ENCODE results near the gene CAPZA1. TPM values are rescaled to one million over a fixed set of nuclear protein-coding genes. Genes with fewer than 3 reads are reported as not detected.

Gene CAPZA1
- total RNA-seq, 1 experiment from 2014 or later, result 108 TPM

DNA sequence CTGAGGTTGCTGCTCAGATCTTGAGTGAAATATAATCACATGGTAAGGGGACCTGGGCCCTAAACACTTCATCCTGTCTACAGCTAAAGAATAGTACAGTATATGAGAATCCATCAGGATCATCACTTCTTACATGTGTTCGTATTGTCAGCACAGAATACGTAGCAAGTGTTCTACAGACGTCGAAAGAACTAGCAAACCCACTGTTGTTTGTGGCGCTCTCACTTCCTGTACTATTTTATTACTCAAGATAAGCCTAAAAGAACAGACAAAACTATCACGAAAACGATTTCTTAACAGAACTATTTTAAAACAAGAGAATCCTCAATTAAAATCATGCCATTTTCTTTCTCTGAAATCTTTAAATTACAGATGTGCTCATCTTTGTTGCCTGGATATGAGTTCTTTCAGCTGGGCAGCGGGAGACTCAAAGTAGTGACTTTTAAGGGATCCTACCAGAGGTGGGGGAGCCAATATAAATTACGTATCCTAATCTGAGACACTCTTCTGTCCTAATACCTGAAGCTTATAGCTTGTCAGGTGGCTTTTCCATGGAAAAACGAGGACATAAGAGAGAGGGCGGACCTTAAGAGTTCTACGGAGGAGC is 1.4 kb upstream of the CAPZA1 start:
- Histone ChIP-seq H3K56ac (ENCODE audit: insufficient read length, low read depth, low read length) (no peak overlapping the region), H3K23me2 (ENCODE audit: insufficient read length, low read depth, low read length, poor library complexity, severe bottlenecking) (peaks cover 12% of the 10 kb centered on the region), H3K4me2 (ENCODE audit: insufficient read depth, insufficient read length, low read length) (peak overlapping the region; percentile 88), H2BK5ac (ENCODE audit: insufficient read length, low read length) (peak overlapping the region; percentile 6), H4K20me1 (ENCODE audit: control insufficient read depth, insufficient read depth, insufficient read length) (no peaks in the 10 kb centered on the region), H4K91ac (ENCODE audit: insufficient read length, low read depth, low read length) (peak overlapping the region; percentile 89), H3K23ac (ENCODE audit: insufficient read length, low read depth, low read length) (no peak overlapping the region), H4K8ac (replicated peaks; ENCODE audit: insufficient read length, low read depth, low read length) (no peak overlapping the region), H3K14ac (ENCODE audit: insufficient read depth, low read length) (peak overlapping the region; percentile 99; the same call in 1 of the 2 replicates), H3K9me3 (ENCODE audit: control insufficient read depth, low read depth, low read length) (no peaks in the 10 kb centered on the region), H3K9ac (ENCODE audit: extremely low read depth, insufficient read length, low read length) (peak overlapping the region; percentile 97), H2AFZ (ENCODE audit: low read length) (no peak overlapping the region), H2AK5ac (ENCODE audit: insufficient read length, low read length) (no peak overlapping the region), H3K27ac (ENCODE audit: insufficient read length, low read depth, low read length) (peak overlapping the region; percentile 81), H3K79me2 (ENCODE audit: insufficient read depth, low read length) (peaks cover 22% of the 10 kb centered on the region; the same call in 1 of the 2 replicates), H4K5ac (ENCODE audit: insufficient read length, low read depth, low read length) (no peak overlapping the region), H3K4me1 (ENCODE audit: insufficient read depth, low read length) (no peaks in the 10 kb centered on the region), H3K27me3 (ENCODE audit: insufficient read depth, low read length) (no peaks in the 10 kb centered on the region), H3K4ac (ENCODE audit: low read depth, low read length) (no peak overlapping the region), H2BK12ac (ENCODE audit: insufficient read length, low read depth, low read length) (no peak overlapping the region), H3T11ph (ENCODE audit: low read length) (no peak overlapping the region), H2BK20ac (ENCODE audit: low read depth, low read length, poor library complexity, severe bottlenecking) (no peak overlapping the region), H2BK120ac (ENCODE audit: low read depth, low read length, poor library complexity, severe bottlenecking) (no peak overlapping the region), H2BK15ac (ENCODE audit: low read depth, low read length) (no peak overlapping the region), H3K18ac (ENCODE audit: insufficient read length, low read depth, low read length) (no peak overlapping the region), H3K79me1 (ENCODE audit: insufficient read depth, low read depth, low read length, poor library complexity, severe bottlenecking) (peaks cover 7% of the 10 kb centered on the region)
- TF ChIP-seq, protein P1, sequence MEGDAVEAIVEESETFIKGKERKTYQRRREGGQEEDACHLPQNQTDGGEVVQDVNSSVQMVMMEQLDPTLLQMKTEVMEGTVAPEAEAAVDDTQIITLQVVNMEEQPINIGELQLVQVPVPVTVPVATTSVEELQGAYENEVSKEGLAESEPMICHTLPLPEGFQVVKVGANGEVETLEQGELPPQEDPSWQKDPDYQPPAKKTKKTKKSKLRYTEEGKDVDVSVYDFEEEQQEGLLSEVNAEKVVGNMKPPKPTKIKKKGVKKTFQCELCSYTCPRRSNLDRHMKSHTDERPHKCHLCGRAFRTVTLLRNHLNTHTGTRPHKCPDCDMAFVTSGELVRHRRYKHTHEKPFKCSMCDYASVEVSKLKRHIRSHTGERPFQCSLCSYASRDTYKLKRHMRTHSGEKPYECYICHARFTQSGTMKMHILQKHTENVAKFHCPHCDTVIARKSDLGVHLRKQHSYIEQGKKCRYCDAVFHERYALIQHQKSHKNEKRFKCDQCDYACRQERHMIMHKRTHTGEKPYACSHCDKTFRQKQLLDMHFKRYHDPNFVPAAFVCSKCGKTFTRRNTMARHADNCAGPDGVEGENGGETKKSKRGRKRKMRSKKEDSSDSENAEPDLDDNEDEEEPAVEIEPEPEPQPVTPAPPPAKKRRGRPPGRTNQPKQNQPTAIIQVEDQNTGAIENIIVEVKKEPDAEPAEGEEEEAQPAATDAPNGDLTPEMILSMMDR (conservative IDR thresholded peaks at IDR 0.05), result no peak
- Mint-ChIP-seq H3K9me3 (no peaks in the 10 kb centered on the region), H3K27me3 (ENCODE audit: low read depth) (no peaks in the 10 kb centered on the region; the same call in 1 of the 2 replicates), H3K4me3 (peak overlapping the region; percentile 98 to 99), H3K36me3 (ENCODE audit: insufficient read depth in 1 of 3, low read depth in 3 of 3) (peaks cover 5 to 15% (median 14%) of the 10 kb centered on the region in 3 experiments), H3K27ac (peak overlapping the region; percentile 99 to 100 (median 99); a peak in 6 of 7 replicates), H3K4me1 (peaks cover 12 to 24% of the 10 kb centered on the region in 2 experiments)
- no peak for DNase-seq
- no CpG with 5 or more reads among the region's 12 CpGs for WGBS (ENCODE audit: extremely low coverage, insufficient read length, low lambda C conversion rate)

Data from H9 (cell line).